Prostate gland (tissue), 2 donors: Measurements from ENCODE around the gene FAIM. TPM values are rescaled to one million over a fixed set of nuclear protein-coding genes. Genes with fewer than 3 reads are reported as not detected.
"Not testable (repeated sequence)": the region's sequence is repeated elsewhere in the genome, so short reads cannot be mapped to it uniquely, and the experiment has no call there.

Experiments used
- DNase-seq: peaks from one replicate; pipeline ENCODE4 v3.0.0-alpha.2; 2019; ENCODE audit warnings: low spot score
- H3K27ac ChIP-seq, 2 donors: fragments of 200-600 bp; sonication (generic); 2 replicates each; pipeline ENCODE4 v1.5.1; 2017 to 2019
- H3K27me3 ChIP-seq: fragments of 200-600 bp; sonication (generic); replicated peaks from 2 replicates; pipeline ENCODE4 v1.5.1; 2019; ENCODE audit not compliant: insufficient read depth
- H3K36me3 ChIP-seq, 2 donors: fragments of 200-600 bp; sonication (generic); 1 replicate in 1 of 2; 2 replicates in 1 of 2; pipeline versions ENCODE4 v1.5.1 to v1.8.1; 2017 to 2019
- H3K4me1 ChIP-seq: fragments of 200-600 bp; sonication (generic); replicated peaks from 2 replicates; pipeline ENCODE4 v1.5.1; 2019
- H3K4me3 ChIP-seq, 2 donors: fragments of 200-600 bp; sonication (generic); 2 replicates each; pipeline ENCODE4 v1.5.1; 2017 to 2019
- H3K9me3 ChIP-seq: fragments of 200-600 bp; sonication (generic); 2 replicates; pipeline ENCODE4 v1.5.1; 2017
- CTCF ChIP-seq, 4 experiments: fragments of 200-600 bp in 2 of 4; fragments of 450-650 bp in 2 of 4; sonication (generic) in 2 of 4; IDR thresholded peaks; 1 replicate in 3 of 4; 2 replicates in 1 of 4; pipeline ENCODE4 v1.5.1; 2016 to 2019; ENCODE audit warnings: antibody characterized with exemption in 4 of 4, mild to moderate bottlenecking in 2 of 4, moderate library complexity in 2 of 4
- POLR2A ChIP-seq: fragments of 450-650 bp; IDR thresholded peaks from one replicate; pipeline ENCODE4 v1.6.1; 2016; ENCODE audit warnings: antibody characterized with exemption, mild to moderate bottlenecking
- POLR2AphosphoS5 ChIP-seq: sonication (generic); formaldehyde crosslinking; IDR thresholded peaks from one replicate; pipeline ENCODE4 v1.6.1; 2017; ENCODE audit warnings: antibody characterized with exemption
- WGBS: methylation state at CpG from one replicate; pipeline ENCODE4 v1.1.5; 2018; 5-methylcytosine and 5-hydroxymethylcytosine counted together
- intact Hi-C: fragments of 100-400 bp; cut with DNase I; formaldehyde crosslinking; loops from one replicate; pipeline ENCODE4 v1.14.2; 2022
- total RNA-seq, 2 donors: library from RNA; depleted of rRNA; stranded (reverse); fragments of >200 nt; gene quantifications; one replicate each; pipeline ENCODE4 v1.1.0, GENCODE V29; 2016

The FAIM gene
- total RNA-seq, 2 donors from 2014 or later: 11.5 to 18.9 TPM

GRCh38 chr3:138673641-138674530 lies 65.3 kb downstream of the FAIM start:
- TF ChIP-seq CTCF (IDR thresholded peaks at IDR 0.05): no peak
- TF ChIP-seq POLR2AphosphoS5: no peak
- Histone ChIP-seq H3K4me3 (no peak overlapping the region), H3K9me3 (no peaks in the 10 kb centered on the region), H3K36me3 (no peaks in the 10 kb centered on the region), H3K27ac (no peak overlapping the region), H3K27me3 (no peaks in the 10 kb centered on the region), H3K4me1 (no peaks in the 10 kb centered on the region)
- intact Hi-C loops: no loop called here
- DNase-seq: no peak
- WGBS: 63% methylated on average over 4 of the region's 4 CpGs

- Histone ChIP-seq H3K4me1 (no peaks in the 10 kb centered on the region), H3K9me3 (no peaks in the 10 kb centered on the region), H3K36me3 (no peaks in the 10 kb centered on the region), H3K27me3 (no peaks in the 10 kb centered on the region), H3K4me3 (no peak overlapping the region), H3K27ac (no peak overlapping the region)
- no peak for TF ChIP-seq CTCF (IDR thresholded peaks at IDR 0.05)
- no peak for TF ChIP-seq POLR2AphosphoS5
- TF ChIP-seq POLR2A: no peak
- WGBS: 100% methylated on average over 1 of the region's 1 CpG
- intact Hi-C loops: no loop called here
- no peak for DNase-seq
These were observed 66.8 kb downstream of the FAIM start for GRCh38 chr3:138675393-138675792.

GRCh38 chr3:138678086-138678485 lies 69.5 kb downstream of the FAIM start:
- Histone ChIP-seq H3K9me3 (no peaks in the 10 kb centered on the region), H3K27me3 (no peaks in the 10 kb centered on the region), H3K4me1 (no peaks in the 10 kb centered on the region), H3K27ac (no peak overlapping the region), H3K4me3 (no peak overlapping the region), H3K36me3 (no peaks in the 10 kb centered on the region)
- WGBS: 89% methylated on average over 1 of the region's 1 CpG
- intact Hi-C loops: no loop called here
- TF ChIP-seq POLR2AphosphoS5: no peak
- no peak for TF ChIP-seq POLR2A
- no peak for TF ChIP-seq CTCF (IDR thresholded peaks at IDR 0.05)
- no peak for DNase-seq

GRCh38 chr3:138678874-138679392 lies 70.4 kb downstream of the FAIM start:
- whole genome bisulfite sequencing: 91% methylated on average over 5 of the region's 5 CpGs

GRCh38 chr3:138680974-138681373 lies 72.4 kb downstream of the FAIM start:
- intact Hi-C loops, H3K27ac ChIP-seq, H3K27me3 ChIP-seq, H3K4me1 ChIP-seq, DNase-seq, H3K36me3 ChIP-seq, H3K9me3 ChIP-seq, H3K4me3 ChIP-seq: not testable (repeated sequence)
- 90% methylated on average over 6 of the region's 6 CpGs for WGBS

More at GRCh38 chr3:138678874-138679392, 70.4 kb downstream of the FAIM start:
- no peak overlapping the region for H3K27ac ChIP-seq
- no peak for DNase-seq
- no peaks in the 10 kb centered on the region for H3K4me1 ChIP-seq
- H3K36me3 ChIP-seq: no peaks in the 10 kb centered on the region
- intact Hi-C loops: no loop called here
- no peak overlapping the region for H3K4me3 ChIP-seq
- H3K27me3 ChIP-seq: no peaks in the 10 kb centered on the region
- H3K9me3 ChIP-seq: no peaks in the 10 kb centered on the region
- TF ChIP-seq CTCF (IDR thresholded peaks at IDR 0.05) (no peak), POLR2AphosphoS5 (no peak), POLR2A (no peak)
